ENCODE results near the gene SH3BP2.

Gene SH3BP2

DNA sequence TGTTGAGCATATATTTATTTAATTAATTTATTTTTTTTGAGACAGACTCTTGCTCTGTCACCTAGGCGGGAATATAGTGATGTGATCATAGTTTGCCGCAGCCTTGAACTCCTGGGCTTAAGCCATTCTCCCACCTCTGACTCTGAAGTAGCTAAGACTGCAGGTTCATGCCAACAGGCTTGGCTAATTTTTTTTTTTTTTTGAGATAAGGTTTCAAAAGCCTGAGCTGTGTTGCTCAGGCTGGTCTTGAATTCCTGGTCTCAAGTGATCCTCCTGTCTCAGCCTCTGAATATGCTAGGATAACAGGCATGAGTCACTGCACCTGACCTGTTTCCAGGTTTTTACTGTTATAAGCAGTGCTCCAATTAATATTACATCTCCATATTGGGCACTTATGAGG lies 55.6 kb downstream of the SH3BP2 start:
- in situ Hi-C loops (cut with MboI; ENCODE audit: low sequenced_read_pairs) = no loop called here

DNA sequence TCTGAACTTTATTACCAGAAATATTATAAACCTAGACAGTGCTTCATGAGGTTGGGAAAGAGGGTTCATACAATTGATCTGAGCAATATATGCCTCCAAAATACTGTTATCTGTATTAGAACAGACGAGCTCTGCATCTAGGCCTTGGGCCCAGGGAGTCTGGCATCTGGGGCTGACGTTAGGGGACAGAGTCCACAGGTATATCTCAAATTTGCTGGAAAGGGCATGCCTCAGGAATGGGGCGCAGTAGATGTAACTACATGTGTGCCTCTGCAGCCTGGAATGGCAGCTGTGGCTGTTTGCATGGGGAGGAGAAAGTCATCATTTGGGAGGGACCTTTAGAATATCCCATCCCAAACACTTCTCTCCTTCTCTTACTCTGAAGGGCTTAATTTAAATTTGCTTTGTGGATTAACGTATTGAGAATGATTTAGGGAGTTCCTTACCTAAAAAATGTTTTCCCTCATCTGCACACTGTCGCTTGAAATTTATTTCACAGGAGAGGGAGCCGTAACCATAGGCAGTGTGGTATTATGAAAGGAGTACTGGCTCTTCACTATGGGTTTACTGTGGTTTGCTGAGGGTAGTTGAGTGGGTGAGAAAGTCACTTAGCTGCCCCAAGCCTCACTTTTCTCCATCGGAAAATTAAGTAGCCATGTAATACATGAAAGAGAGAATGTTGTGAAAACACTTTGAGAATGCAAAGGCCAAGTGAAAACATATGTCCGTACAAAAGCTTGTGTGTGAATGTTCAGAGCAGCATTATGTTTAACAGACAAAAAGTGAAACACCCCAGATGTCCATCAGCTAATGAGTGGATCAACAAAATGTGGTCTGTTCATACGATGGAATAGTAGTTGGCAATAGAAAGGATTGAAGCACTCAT lies 56.6 kb downstream of the SH3BP2 start:
- in situ Hi-C loops (cut with MboI; ENCODE audit: low sequenced_read_pairs) = no loop called here

DNA sequence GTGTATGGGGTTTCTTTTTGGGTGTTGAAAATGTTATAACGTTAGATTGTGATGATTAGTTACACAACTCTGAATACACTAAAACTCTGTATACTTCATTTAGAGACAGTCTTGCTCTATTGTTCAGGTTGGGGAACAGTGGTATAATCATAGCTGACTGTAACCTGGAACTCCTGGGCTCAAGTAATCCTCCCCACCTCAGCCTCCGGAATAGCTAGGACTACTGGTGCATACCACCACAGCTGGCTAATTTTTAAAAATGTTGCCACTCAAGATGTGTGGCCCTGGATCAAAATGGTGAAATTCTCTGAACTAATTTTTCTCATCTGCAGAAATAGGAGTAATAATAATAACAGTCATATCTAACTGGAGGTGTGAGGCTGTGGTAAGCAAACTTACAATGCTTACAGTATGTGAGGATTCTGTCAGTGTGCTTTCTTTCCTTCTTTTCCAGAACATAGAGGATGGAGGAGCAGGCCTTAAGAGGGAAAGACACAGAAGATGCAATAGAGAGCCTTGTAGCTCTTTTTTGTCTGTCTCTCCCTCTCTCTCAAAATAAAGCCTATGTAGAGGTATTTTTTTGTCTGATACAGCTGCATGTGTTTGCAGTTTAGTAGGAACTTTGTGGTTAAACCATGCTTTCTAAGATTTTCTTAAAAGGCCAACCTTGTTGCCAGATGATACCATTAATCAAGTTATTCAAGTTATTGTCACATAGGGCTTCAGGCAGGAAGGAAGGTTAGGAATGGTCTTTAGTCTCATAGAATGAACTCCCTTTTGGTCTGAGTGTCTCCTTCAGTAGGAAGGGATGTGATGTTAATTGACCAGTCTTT lies 58.3 kb downstream of the SH3BP2 start:
- in situ Hi-C loops (cut with MboI; ENCODE audit: low sequenced_read_pairs) = no loop called here

- in situ Hi-C loops (cut with MboI; ENCODE audit: low sequenced_read_pairs) = no loop called here
Measured at GRCh38 chr4:2852481-2852921, 59.6 kb downstream of the SH3BP2 start.

DNA sequence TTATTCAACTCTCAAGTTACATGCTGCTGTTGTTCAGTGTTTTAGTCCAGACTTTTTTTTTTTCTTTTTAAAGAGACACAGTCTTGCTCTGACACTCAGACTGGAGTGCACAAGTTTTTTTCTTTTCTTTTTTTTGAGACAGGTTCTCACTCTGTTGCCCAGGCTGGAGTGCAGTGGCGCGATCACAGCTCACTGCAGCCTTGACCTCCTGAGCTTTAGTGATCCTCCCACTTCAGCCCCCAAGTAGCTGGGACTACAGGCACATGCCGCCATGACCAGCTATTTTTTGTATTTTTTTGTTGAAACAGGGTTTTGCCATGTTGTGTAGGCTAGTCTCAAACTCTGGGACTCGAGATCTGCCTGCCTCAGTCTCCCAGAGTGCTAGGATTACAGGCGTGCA lies 62.7 kb downstream of the SH3BP2 start:
- in situ Hi-C loops (cut with MboI; ENCODE audit: low sequenced_read_pairs) = no loop called here

GRCh38 chr4:2856266-2856665 lies 63.4 kb downstream of the SH3BP2 start:
- in situ Hi-C loops (cut with MboI; ENCODE audit: low sequenced_read_pairs) = no loop called here

DNA sequence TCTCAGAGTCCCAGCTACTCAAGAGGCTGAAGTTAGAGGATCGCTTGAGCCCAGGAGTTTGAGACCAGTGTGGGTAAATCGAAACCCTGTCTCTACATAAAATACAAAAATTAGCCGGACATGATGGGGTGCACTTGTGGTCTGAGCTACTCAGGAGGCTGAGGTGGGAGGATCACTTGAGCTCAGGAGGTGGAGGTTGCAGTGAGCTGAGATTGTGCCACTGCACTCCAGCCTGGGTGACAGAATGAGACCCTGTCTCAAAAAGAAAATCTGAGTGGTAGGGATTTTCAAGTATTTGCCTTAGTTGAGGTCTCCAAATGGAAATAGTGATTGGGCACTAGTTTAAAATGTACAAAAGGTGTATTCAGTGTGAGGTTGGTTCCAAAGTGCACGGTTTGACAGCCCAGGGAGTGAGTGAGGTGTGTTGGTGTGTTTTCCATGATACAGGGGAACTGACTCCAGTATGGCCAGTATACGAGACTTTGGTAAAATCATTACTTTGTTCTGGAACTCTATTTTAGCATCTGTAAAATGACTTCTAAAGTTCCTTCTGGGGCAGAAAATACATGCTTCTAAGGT lies 64.6 kb downstream of the SH3BP2 start:
- in situ Hi-C loops (cut with MboI; ENCODE audit: low sequenced_read_pairs) = no loop called here

DNA sequence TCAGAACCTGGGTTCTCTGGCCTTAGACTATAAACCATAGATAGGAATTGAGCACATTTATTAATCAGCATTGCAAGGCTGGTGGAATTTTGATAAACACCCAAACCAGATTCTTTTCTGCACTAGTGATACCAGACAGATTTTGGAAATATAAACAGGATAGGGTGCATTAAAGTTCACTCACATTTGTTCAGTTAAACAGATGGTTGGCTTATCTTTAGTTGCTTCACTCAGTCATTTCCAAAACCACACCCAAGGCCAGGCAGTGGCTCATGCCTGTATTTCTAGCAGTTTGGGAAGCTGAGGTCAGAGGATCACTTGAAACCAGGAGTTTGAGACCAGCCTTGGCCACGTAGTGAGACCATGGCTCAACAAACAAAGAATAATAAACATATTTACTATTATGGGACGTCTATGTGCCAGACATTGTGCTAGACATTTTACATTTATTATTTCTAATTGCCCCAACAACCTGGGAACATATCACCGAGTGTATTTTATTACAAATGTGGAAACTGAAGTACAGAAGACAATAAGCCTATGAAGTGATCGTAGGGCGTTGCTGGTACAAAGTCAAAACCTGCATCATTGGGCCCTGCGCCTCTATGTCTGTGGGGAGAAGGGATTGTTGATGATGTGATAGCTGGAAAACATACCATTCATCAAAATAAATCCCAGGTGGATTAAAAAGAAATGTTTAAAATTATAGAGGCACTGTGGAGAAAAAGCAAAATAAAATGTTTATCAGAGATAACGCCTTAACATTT lies 65.7 kb downstream of the SH3BP2 start:
- in situ Hi-C loops (cut with MboI; ENCODE audit: low sequenced_read_pairs) = no loop called here

DNA sequence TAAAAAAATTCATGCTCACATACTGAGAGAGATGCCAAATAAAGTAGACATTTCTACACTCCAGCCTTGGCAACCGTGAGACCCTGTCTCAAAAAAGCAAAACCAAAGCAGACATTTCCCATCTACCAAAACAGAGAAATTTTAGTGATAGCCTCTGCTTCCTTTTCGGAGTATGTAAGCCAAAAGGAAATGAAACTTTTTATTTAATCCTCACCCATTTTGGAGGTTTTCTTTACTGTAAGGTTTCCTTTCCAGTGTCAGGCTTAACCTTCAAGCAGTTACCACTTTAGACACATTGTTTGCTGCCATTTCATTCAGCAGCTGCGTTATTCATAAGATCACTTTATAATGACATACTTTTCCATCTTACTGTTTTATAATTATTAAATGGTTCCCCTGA lies 66.6 kb downstream of the SH3BP2 start:
- in situ Hi-C loops (cut with MboI; ENCODE audit: low sequenced_read_pairs) = no loop called here

DNA sequence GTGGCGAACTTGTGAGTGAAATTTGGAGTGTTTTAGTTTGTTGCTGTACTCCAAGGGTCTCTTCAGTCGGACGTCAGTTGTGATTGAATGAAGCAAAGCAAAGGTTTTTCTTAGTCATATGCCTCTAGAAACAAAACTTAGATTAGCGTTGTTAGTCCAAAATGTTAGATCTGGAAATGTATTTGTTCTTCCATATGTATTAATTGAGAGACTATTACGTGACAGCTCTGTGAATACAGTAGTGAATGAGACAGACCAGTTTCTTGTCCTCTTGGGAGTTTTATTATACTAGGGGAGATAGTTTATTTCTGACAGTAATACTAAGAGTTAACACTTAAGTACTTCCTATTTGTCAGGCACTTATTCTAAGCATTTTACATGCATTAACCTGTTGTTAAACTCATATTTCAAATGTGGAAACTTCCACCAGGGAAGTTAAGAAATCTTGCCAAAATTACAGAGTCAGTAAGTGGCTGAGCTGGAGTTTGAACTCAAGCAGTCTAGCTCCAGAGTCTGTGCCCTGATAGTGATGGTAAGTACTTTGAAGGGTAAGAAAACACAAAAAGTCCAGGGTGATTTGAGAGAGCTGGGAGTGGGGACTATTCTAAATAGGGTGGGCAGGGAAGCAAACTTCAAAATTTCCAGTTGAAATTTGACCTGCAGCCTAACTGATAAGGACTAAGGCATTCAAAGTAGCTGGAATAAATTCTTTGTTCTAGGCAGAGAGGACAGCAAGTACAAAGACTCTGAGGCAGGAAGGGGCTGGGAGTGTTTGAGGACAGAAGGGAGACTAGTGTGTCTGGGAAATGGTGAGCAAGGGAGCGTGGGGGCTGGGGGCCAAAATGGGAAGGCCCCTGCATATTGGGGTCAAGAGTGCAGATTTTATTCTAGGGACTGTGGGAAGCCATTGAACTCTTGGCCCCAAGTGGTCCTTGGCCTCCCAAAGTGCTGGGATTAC lies 67.8 kb downstream of the SH3BP2 start:
- in situ Hi-C loops (cut with MboI; ENCODE audit: low sequenced_read_pairs) = no loop called here

DNA sequence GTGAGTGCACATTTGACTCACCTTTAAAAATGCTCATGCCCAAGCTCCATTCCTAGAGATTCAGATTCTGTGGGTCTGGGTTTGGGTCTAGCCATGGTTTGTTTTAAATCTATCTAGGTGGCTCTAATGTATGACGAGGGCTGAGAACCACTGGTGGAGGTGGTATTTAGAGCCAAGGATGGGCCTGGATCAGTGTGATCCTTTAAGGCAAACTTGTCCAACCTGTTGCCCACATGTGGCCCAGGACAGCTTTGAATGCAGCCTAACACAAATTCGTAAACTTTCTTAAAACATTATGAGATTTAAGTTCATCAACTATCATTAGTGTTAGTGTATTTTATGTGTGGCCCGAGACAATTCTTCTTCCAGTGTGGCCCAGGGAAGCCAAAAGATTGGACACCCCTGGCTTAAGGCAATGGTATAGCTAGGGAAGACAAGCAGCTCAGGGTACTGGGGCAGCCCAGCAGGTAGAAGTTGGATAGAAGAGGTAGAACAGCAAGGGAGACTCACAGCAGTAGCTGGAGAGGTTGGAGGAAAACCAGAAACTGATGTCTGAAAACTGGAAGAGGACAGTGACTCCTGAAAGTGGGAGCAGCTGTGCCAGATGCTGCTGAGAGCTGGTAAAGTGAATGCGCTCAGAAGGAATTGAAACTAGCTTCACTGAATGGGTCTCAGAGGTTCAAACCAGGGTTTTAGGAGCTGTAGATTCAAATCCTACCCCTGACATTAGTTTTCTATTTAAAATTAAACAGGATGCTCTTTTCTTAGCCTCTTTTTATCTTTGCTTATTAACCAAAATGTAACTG lies 68.9 kb downstream of the SH3BP2 start:
- in situ Hi-C loops (cut with MboI; ENCODE audit: low sequenced_read_pairs) = no loop called here

DNA sequence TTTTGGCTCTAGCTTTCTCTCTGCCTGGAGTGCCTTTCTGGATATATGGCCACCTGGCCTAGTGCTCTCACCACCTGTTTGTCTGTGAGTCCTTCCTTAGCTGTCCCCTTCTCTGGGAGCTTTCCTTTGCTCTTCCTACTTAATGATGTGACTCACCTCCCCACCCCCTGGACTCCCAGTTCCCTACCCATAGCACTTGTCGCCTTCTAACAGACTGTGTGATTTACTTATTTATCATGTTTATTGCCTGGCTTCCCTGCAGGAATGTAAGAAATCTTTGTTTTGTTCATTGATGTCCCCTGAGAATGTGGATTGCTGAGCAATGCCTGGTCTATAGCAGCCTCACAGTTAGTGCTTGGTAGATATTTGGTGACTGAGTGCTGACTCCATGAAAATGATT lies 69.6 kb downstream of the SH3BP2 start:
- in situ Hi-C loops (cut with MboI; ENCODE audit: low sequenced_read_pairs) = no loop called here

DNA sequence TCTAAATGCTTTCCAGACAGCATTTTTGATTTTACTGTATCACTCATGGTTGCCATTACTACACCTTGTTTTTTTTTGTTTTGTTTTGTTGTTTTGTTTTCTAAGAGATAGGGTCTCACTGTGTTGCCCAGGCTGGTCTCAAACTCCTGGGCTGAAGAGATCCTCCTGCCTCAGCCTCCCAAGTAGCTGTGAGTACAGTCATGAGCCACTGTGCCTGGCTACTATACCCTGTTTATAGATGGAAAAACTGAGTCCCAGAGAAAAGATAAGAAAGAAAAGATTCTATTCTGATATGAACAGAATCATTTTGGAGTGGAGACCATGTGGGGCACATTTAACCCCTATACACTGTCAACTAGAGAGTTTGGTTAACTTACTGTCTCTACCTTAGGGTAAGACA lies 70.8 kb downstream of the SH3BP2 start:
- in situ Hi-C loops (cut with MboI; ENCODE audit: low sequenced_read_pairs) = no loop called here

DNA sequence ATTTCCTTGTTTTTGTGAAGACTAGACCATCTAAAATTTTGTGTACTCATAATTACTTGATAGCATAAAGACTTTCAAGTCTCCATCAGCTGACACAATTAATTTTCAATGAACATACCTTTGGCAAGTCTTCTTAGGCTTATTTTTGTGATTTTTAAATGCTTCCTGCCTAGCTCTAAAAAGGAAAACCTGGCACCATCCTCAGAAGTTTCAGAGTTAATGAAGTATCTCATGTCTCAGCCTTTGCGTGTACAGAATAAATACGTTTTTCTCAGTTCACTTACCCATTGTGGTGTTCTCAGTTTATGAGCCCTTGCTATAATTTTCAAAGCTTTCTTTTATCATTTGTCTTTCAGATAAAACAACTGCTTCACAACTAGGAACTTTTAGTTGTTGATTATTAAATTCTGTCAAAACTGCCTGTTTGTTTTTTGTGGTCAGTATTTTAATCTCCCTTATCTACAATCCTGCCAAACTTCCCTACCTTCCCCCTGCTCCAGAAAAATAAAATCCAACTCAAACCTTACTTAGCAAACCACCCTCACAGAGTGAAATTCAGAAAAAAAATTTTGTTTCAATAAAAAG lies 72.4 kb downstream of the SH3BP2 start:
- in situ Hi-C loops (cut with MboI; ENCODE audit: low sequenced_read_pairs) = no loop called here

GRCh38 chr4:2866160-2866861 lies 73.4 kb downstream of the SH3BP2 start:
- in situ Hi-C loops (cut with MboI; ENCODE audit: low sequenced_read_pairs) = no loop called here

GRCh38 chr4:2866891-2867290 lies 74.0 kb downstream of the SH3BP2 start:
- in situ Hi-C loops (cut with MboI; ENCODE audit: low sequenced_read_pairs) = no loop called here

- in situ Hi-C loops (cut with MboI; ENCODE audit: low sequenced_read_pairs) = no loop called here
Measured at GRCh38 chr4:2867758-2868491, 75.0 kb downstream of the SH3BP2 start.
